DMS 273 (cell line): ENCODE data around the gene PTPRG.
"Not testable (repeated sequence)": the region's sequence is repeated elsewhere in the genome, so short reads cannot be mapped to it uniquely, and the experiment has no call there.

Experiments used
- DNase-seq: peaks from one replicate; lab custom pipeline; 2025; ENCODE audit not compliant: unreplicated experiment; lab: John Stamatoyannopoulos, UW

Gene PTPRG

GRCh38 chr3:61715886-61716527 is 154.6 kb downstream of the PTPRG start:
- peak; percentile 1 for DNase-seq

- not testable (repeated sequence) for DNase-seq
Observed at GRCh38 chr3:61716693-61717092, 155.3 kb downstream of the PTPRG start.

- DNase-seq, result peak; percentile 11
Observed at GRCh38 chr3:61718565-61718964, 157.2 kb downstream of the PTPRG start.

GRCh38 chr3:61719278-61719977 is 158.1 kb downstream of the PTPRG start:
- no peak for DNase-seq

- DNase-seq, result no peak
Observed at GRCh38 chr3:61723038-61723437, 161.7 kb downstream of the PTPRG start.

GRCh38 chr3:61724183-61724582 is 162.8 kb downstream of the PTPRG start:
- DNase-seq, result no peak

- no peak for DNase-seq
Observed at GRCh38 chr3:61724801-61725200, 163.4 kb downstream of the PTPRG start.

- DNase-seq, result peak; percentile 30
Observed at GRCh38 chr3:61725851-61726333, 164.5 kb downstream of the PTPRG start.

GRCh38 chr3:61727435-61727834 is 166.1 kb downstream of the PTPRG start:
- no peak for DNase-seq

GRCh38 chr3:61729038-61729634 is 167.8 kb downstream of the PTPRG start:
- DNase-seq, result peak; percentile 53

- peak; percentile 90 for DNase-seq
Observed at GRCh38 chr3:61730056-61730455, 168.7 kb downstream of the PTPRG start.

GRCh38 chr3:61730577-61731231 is 169.3 kb downstream of the PTPRG start:
- peak; percentile 21 for DNase-seq

- DNase-seq, result no peak
Observed at GRCh38 chr3:61733000-61733399, 171.6 kb downstream of the PTPRG start.

- peak; percentile 87 for DNase-seq
Observed at GRCh38 chr3:61733876-61734275, 172.5 kb downstream of the PTPRG start.

GRCh38 chr3:61734749-61735686 is 173.6 kb downstream of the PTPRG start:
- peak; percentile 28 for DNase-seq

- no peak for DNase-seq
Observed at GRCh38 chr3:61736506-61736905, 175.1 kb downstream of the PTPRG start.

GRCh38 chr3:61739640-61740039 is 178.3 kb downstream of the PTPRG start:
- DNase-seq, result peak; percentile 3

GRCh38 chr3:61740494-61740893 is 179.1 kb downstream of the PTPRG start:
- DNase-seq, result no peak

GRCh38 chr3:61741551-61741950 is 180.2 kb downstream of the PTPRG start:
- no peak for DNase-seq

- DNase-seq, result no peak
Observed at GRCh38 chr3:61742006-61742405, 180.6 kb downstream of the PTPRG start.
